GM23338 (cell line): ENCODE measurements around the gene HBQ1. TPM values are rescaled to one million over a fixed set of nuclear protein-coding genes. Genes with fewer than 3 reads are reported as not detected.

ENCODE experiments used
- ATAC-seq: fragments of 200-7000 bp; cut with Tn5 transposase; 3 replicates; pipeline ENCODE4 v1.9.1; 2020
- DNase-seq: peaks from one replicate; pipeline ENCODE4 v3.0.0-alpha.2; 2015; ENCODE audit warnings: low spot score
- H2AFZ ChIP-seq: fragments of 200-600 bp; sonication (generic); 2 replicates; pipeline ENCODE4 v1.8.0; 2016; ENCODE audit warnings: antibody characterized with exemption, mild to moderate bottlenecking, moderate library complexity
- H3F3A ChIP-seq: fragments of 200-600 bp; sonication (generic); replicated peaks from 2 replicates; pipeline ENCODE4 v1.8.0; 2017; ENCODE audit warnings: antibody characterized with exemption, mixed run types, low read depth
- H3K27ac ChIP-seq: fragments of 200-600 bp; sonication (generic); 2 replicates; pipeline ENCODE4 v1.6.1; 2016; ENCODE audit warnings: low read depth
- H3K27me3 ChIP-seq: fragments of 200-600 bp; sonication (generic); 2 replicates; pipeline ENCODE4 v1.8.0; 2016; ENCODE audit warnings: mild to moderate bottlenecking, mixed run types, moderate library complexity; ENCODE audit not compliant: insufficient read depth
- H3K36me3 ChIP-seq: fragments of 200-600 bp; sonication (generic); 2 replicates; pipeline ENCODE4 v1.8.0; 2016; ENCODE audit warnings: mild to moderate bottlenecking; ENCODE audit not compliant: insufficient read depth
- H3K4me1 ChIP-seq: fragments of 200-600 bp; sonication (generic); 2 replicates; pipeline ENCODE4 v1.8.0; 2016; ENCODE audit warnings: mild to moderate bottlenecking, moderate library complexity; ENCODE audit not compliant: insufficient read depth
- H3K4me2 ChIP-seq: fragments of 200-600 bp; sonication (generic); 2 replicates; pipeline ENCODE4 v1.7.1; 2017; ENCODE audit warnings: mixed run types
- H3K4me3 ChIP-seq: fragments of 200-600 bp; sonication (generic); 2 replicates; pipeline ENCODE4 v1.6.1; 2016; ENCODE audit warnings: mixed run types
- H3K79me2 ChIP-seq: fragments of 200-600 bp; sonication (generic); replicated peaks from 2 replicates; pipeline ENCODE4 v1.8.0; 2017; ENCODE audit warnings: mild to moderate bottlenecking; ENCODE audit not compliant: insufficient read depth
- H3K9me2 ChIP-seq: fragments of 200-600 bp; sonication (generic); 2 replicates; pipeline ENCODE4 v1.8.0; 2017; ENCODE audit not compliant: insufficient read depth
- H4K20me1 ChIP-seq: fragments of 200-600 bp; sonication (generic); replicated peaks from 2 replicates; pipeline ENCODE4 v1.8.0; 2017; ENCODE audit warnings: mild to moderate bottlenecking; ENCODE audit not compliant: insufficient read depth
- H3K27ac Mint-ChIP-seq: 2 replicates; pipeline ENCODE4 v1.8.0; 2020; ENCODE audit warnings: inconsistent platforms, mild to moderate bottlenecking, moderate library complexity, mixed read lengths
- H3K27me3 Mint-ChIP-seq: 3 replicates; pipeline ENCODE4 v1.8.0; 2022; ENCODE audit warnings: low read depth, mild to moderate bottlenecking, moderate library complexity, mixed read lengths, inconsistent platforms; ENCODE audit not compliant: insufficient read depth, poor library complexity
- H3K36me3 Mint-ChIP-seq: 3 replicates; pipeline ENCODE4 v1.8.0; 2021; ENCODE audit warnings: low read depth, mild to moderate bottlenecking, inconsistent platforms, moderate library complexity, mixed read lengths
- H3K4me1 Mint-ChIP-seq: 3 replicates; pipeline ENCODE4 v1.8.0; 2020; ENCODE audit warnings: mild to moderate bottlenecking, inconsistent platforms, mixed read lengths
- H3K4me3 Mint-ChIP-seq: 3 replicates; pipeline ENCODE4 v1.8.0; 2021; ENCODE audit warnings: moderate library complexity, mild to moderate bottlenecking, inconsistent platforms, mixed read lengths
- H3K9me3 Mint-ChIP-seq: 3 replicates; pipeline ENCODE4 v1.8.0; 2020; ENCODE audit warnings: moderate library complexity, mild to moderate bottlenecking, inconsistent platforms, mixed read lengths
- CREB1 ChIP-seq: fragments of 250-450 bp; sonication (Bioruptor Pico); IDR thresholded peaks from 2 replicates; pipeline ENCODE4 v1.5.0; 2020; ENCODE audit warnings: low read depth, mild to moderate bottlenecking, moderate library complexity
- EZH2 ChIP-seq: fragments of 200-600 bp; sonication (generic); IDR thresholded peaks from one replicate; pipeline ENCODE4 v1.8.0; 2017; ENCODE audit warnings: antibody characterized with exemption, mild to moderate bottlenecking, low read depth; ENCODE audit not compliant: unreplicated experiment
- EZH2phosphoT487 ChIP-seq: fragments of 200-600 bp; sonication (generic); IDR thresholded peaks from one replicate; pipeline ENCODE4 v1.8.1; 2018; ENCODE audit warnings: antibody characterized with exemption; ENCODE audit not compliant: unreplicated experiment
- JUNB ChIP-seq: IDR thresholded peaks from one replicate; pipeline ENCODE4 v1.6.1; 2016; ENCODE audit warnings: antibody characterized with exemption; ENCODE audit not compliant: unreplicated experiment
- NANOG ChIP-seq: IDR thresholded peaks from 2 replicates; pipeline ENCODE4 v1.6.1; 2016; ENCODE audit warnings: antibody characterized with exemption, borderline replicate concordance
- POLR2AphosphoS5 ChIP-seq: IDR thresholded peaks from 2 replicates; pipeline ENCODE4 v1.6.1; 2016; ENCODE audit warnings: antibody characterized with exemption, low read depth
- STAT1 ChIP-seq: IDR thresholded peaks from one replicate; pipeline ENCODE4 v1.6.1; 2016; ENCODE audit warnings: antibody characterized with exemption; ENCODE audit not compliant: unreplicated experiment
- ZNF114 ChIP-seq: fragments of 250-450 bp; sonication (Bioruptor Pico); IDR thresholded peaks from 2 replicates; pipeline ENCODE4 v1.5.0; 2020; ENCODE audit warnings: mild to moderate bottlenecking, moderate library complexity
- ZNF331 ChIP-seq: fragments of 250-450 bp; sonication (Bioruptor Pico); IDR thresholded peaks from 2 replicates; pipeline ENCODE4 v1.5.0; 2020; ENCODE audit warnings: low read depth, mild to moderate bottlenecking, moderate library complexity
- polyA plus RNA-seq: library from polyadenylated mRNA; unstranded; fragments of >200 nt; fragmentation: Nextera tagmentation; extraction: Ambion mirVana; gene quantifications from 2 replicates; pipeline ENCODE4 v1.2.1, GENCODE V29; 2016
- total RNA-seq: library from RNA; depleted of rRNA; stranded (reverse); fragments of >200 nt; shearing (Covaris generic); gene quantifications from 2 replicates; pipeline ENCODE4 v1.2.3, GENCODE V29; 2014
- TF ChIP-seq, protein P1 (sequence below): IDR thresholded peaks from 2 replicates; pipeline ENCODE4 v1.6.1; 2016; ENCODE audit warnings: antibody characterized with exemption
- TF ChIP-seq, protein P2 (sequence below), 2 experiments: fragments of 200-600 bp in 1 of 2; sonication (generic) in 1 of 2; conservative IDR thresholded peaks; 2 replicates each; pipeline versions ENCODE4 v1.5.1 to v1.6.1; 2016 to 2017; ENCODE audit warnings: antibody characterized with exemption in 2 of 2, low read depth in 2 of 2, mild to moderate bottlenecking in 2 of 2, moderate library complexity in 1 of 2
- TF ChIP-seq, protein P3 (sequence below): fragments of 250-450 bp; sonication (Bioruptor Pico); IDR thresholded peaks from 2 replicates; pipeline ENCODE4 v1.5.0; 2020; ENCODE audit warnings: mild to moderate bottlenecking, moderate library complexity
- TF ChIP-seq, protein P4 (sequence below): IDR thresholded peaks from one replicate; pipeline ENCODE4 v1.6.1; 2018; ENCODE audit warnings: antibody characterized with exemption; ENCODE audit not compliant: unreplicated experiment

HBQ1 gene
- total and polyA plus RNA-seq, 2 experiments from 2014 or later: 6.6 to 8.5 TPM

DNA sequence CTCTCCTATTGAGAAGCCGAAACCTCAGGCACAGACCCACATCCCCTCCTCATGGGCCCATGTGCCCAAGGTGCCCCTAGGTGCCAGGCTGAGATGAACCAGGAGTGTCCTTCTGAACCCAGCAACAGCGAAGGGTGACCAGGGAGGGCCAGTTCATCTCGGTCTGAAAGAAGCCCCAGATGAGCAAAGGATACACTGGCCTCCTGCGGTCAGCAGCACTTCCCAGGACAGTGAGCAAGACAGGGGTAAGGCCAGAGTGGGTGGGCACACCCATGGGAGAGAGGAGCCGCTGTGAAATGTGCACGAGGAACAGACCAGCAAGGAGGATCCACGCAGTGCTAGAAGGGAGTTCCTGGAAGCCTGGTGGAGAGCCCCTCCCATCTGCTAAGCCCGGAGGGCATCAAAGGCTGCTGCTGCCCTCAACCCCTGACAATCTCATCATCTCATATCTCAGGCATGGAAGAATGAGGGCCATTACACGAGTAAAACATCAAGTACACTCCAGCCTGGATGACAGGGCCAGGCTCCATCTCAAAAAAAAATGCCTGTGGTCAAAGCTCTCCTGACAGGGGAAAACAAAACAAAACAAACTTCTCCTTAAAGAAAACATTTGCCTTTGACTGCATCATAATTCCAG, 31.1 kb upstream of the HBQ1 start:
- Mint-ChIP-seq H3K4me1 (no peaks in the 10 kb centered on the region), H3K9me3 (no peaks in the 10 kb centered on the region; the same call in 2 of the 3 replicates), H3K27me3 (peaks cover 10% of the 10 kb centered on the region), H3K4me3 (no peak overlapping the region), H3K27ac (no peak overlapping the region), H3K36me3 (no peaks in the 10 kb centered on the region; the same call in 2 of the 3 replicates)
- Histone ChIP-seq H3K27me3 (peaks cover 31% of the 10 kb centered on the region), H4K20me1 (no peaks in the 10 kb centered on the region), H3F3A (no peaks in the 10 kb centered on the region), H3K4me3 (no peak overlapping the region), H3K9me2 (no peaks in the 10 kb centered on the region), H3K79me2 (no peaks in the 10 kb centered on the region), H3K4me2 (no peak overlapping the region), H3K36me3 (no peaks in the 10 kb centered on the region), H2AFZ (0 out of 2 replicates have a peak overlapping the region, but pooled peaks have one; percentile 14), H3K4me1 (no peaks in the 10 kb centered on the region), H3K27ac (no peak overlapping the region)
- ATAC-seq (no peak), DNase-seq (no peak)
- TF ChIP-seq ZNF114 (no peak), JUNB (no peak), STAT1 (no peak), CREB1 (no peak), ZNF331 (CRISPR knock-in tag) (no peak), NANOG (no peak), EZH2 (no peak), POLR2AphosphoS5 (no peak), EZH2phosphoT487 (no peak)
- TF ChIP-seq, protein P1, sequence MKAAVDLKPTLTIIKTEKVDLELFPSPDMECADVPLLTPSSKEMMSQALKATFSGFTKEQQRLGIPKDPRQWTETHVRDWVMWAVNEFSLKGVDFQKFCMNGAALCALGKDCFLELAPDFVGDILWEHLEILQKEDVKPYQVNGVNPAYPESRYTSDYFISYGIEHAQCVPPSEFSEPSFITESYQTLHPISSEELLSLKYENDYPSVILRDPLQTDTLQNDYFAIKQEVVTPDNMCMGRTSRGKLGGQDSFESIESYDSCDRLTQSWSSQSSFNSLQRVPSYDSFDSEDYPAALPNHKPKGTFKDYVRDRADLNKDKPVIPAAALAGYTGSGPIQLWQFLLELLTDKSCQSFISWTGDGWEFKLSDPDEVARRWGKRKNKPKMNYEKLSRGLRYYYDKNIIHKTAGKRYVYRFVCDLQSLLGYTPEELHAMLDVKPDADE: no peak
- TF ChIP-seq, protein P2, sequence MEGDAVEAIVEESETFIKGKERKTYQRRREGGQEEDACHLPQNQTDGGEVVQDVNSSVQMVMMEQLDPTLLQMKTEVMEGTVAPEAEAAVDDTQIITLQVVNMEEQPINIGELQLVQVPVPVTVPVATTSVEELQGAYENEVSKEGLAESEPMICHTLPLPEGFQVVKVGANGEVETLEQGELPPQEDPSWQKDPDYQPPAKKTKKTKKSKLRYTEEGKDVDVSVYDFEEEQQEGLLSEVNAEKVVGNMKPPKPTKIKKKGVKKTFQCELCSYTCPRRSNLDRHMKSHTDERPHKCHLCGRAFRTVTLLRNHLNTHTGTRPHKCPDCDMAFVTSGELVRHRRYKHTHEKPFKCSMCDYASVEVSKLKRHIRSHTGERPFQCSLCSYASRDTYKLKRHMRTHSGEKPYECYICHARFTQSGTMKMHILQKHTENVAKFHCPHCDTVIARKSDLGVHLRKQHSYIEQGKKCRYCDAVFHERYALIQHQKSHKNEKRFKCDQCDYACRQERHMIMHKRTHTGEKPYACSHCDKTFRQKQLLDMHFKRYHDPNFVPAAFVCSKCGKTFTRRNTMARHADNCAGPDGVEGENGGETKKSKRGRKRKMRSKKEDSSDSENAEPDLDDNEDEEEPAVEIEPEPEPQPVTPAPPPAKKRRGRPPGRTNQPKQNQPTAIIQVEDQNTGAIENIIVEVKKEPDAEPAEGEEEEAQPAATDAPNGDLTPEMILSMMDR (conservative IDR thresholded peaks at IDR 0.05; ENCODE audit: low read depth in 2 of 2): no peak
- TF ChIP-seq, protein P3, sequence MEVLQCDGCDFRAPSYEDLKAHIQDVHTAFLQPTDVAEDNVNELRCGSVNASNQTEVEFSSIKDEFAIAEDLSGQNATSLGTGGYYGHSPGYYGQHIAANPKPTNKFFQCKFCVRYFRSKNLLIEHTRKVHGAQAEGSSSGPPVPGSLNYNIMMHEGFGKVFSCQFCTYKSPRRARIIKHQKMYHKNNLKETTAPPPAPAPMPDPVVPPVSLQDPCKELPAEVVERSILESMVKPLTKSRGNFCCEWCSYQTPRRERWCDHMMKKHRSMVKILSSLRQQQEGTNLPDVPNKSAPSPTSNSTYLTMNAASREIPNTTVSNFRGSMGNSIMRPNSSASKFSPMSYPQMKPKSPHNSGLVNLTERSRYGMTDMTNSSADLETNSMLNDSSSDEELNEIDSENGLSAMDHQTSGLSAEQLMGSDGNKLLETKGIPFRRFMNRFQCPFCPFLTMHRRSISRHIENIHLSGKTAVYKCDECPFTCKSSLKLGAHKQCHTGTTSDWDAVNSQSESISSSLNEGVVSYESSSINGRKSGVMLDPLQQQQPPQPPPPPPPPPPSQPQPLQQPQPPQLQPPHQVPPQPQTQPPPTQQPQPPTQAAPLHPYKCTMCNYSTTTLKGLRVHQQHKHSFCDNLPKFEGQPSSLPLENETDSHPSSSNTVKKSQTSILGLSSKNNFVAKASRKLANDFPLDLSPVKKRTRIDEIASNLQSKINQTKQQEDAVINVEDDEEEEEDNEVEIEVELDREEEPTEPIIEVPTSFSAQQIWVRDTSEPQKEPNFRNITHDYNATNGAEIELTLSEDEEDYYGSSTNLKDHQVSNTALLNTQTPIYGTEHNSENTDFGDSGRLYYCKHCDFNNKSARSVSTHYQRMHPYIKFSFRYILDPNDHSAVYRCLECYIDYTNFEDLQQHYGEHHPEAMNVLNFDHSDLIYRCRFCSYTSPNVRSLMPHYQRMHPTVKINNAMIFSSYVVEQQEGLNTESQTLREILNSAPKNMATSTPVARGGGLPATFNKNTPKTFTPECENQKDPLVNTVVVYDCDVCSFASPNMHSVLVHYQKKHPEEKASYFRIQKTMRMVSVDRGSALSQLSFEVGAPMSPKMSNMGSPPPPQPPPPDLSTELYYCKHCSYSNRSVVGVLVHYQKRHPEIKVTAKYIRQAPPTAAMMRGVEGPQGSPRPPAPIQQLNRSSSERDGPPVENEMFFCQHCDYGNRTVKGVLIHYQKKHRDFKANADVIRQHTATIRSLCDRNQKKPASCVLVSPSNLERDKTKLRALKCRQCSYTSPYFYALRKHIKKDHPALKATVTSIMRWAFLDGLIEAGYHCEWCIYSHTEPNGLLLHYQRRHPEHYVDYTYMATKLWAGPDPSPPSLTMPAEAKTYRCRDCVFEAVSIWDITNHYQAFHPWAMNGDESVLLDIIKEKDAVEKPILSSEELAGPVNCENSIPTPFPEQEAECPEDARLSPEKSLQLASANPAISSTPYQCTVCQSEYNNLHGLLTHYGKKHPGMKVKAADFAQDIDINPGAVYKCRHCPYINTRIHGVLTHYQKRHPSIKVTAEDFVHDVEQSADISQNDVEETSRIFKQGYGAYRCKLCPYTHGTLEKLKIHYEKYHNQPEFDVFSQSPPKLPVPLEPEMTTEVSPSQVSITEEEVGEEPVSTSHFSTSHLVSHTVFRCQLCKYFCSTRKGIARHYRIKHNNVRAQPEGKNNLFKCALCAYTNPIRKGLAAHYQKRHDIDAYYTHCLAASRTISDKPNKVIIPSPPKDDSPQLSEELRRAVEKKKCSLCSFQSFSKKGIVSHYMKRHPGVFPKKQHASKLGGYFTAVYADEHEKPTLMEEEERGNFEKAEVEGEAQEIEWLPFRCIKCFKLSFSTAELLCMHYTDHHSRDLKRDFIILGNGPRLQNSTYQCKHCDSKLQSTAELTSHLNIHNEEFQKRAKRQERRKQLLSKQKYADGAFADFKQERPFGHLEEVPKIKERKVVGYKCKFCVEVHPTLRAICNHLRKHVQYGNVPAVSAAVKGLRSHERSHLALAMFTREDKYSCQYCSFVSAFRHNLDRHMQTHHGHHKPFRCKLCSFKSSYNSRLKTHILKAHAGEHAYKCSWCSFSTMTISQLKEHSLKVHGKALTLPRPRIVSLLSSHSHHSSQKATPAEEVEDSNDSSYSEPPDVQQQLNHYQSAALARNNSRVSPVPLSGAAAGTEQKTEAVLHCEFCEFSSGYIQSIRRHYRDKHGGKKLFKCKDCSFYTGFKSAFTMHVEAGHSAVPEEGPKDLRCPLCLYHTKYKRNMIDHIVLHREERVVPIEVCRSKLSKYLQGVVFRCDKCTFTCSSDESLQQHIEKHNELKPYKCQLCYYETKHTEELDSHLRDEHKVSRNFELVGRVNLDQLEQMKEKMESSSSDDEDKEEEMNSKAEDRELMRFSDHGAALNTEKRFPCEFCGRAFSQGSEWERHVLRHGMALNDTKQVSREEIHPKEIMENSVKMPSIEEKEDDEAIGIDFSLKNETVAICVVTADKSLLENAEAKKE (CRISPR knock-in tag): no peak
- TF ChIP-seq, protein P4, sequence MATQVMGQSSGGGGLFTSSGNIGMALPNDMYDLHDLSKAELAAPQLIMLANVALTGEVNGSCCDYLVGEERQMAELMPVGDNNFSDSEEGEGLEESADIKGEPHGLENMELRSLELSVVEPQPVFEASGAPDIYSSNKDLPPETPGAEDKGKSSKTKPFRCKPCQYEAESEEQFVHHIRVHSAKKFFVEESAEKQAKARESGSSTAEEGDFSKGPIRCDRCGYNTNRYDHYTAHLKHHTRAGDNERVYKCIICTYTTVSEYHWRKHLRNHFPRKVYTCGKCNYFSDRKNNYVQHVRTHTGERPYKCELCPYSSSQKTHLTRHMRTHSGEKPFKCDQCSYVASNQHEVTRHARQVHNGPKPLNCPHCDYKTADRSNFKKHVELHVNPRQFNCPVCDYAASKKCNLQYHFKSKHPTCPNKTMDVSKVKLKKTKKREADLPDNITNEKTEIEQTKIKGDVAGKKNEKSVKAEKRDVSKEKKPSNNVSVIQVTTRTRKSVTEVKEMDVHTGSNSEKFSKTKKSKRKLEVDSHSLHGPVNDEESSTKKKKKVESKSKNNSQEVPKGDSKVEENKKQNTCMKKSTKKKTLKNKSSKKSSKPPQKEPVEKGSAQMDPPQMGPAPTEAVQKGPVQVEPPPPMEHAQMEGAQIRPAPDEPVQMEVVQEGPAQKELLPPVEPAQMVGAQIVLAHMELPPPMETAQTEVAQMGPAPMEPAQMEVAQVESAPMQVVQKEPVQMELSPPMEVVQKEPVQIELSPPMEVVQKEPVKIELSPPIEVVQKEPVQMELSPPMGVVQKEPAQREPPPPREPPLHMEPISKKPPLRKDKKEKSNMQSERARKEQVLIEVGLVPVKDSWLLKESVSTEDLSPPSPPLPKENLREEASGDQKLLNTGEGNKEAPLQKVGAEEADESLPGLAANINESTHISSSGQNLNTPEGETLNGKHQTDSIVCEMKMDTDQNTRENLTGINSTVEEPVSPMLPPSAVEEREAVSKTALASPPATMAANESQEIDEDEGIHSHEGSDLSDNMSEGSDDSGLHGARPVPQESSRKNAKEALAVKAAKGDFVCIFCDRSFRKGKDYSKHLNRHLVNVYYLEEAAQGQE: no peak
